Endometrial microvascular endothelial cells (primary cell): ENCODE measurements around the gene MRPS24. TPM values are rescaled to one million over a fixed set of nuclear protein-coding genes. Genes with fewer than 3 reads are reported as not detected.
"Not testable (repeated sequence)": the region's sequence is repeated elsewhere in the genome, so short reads cannot be mapped to it uniquely, and the experiment has no call there.

Experiments
- in situ Hi-C: cut with HindIII; loops from 2 replicates; pipeline ENCODE4 v1.10.0; 2017; ENCODE audit warnings: low sequenced_read_pairs, low pct_unique_long_range_greater_than_20kb; ENCODE audit errors: inconsistent ontology term
- total RNA-seq: library from RNA; depleted of rRNA; stranded (reverse); fragments of >200 nt; gene quantifications from one replicate; pipeline ENCODE4 v1.2.3, GENCODE V29; 2015; ENCODE audit errors: inconsistent ontology term

Gene MRPS24
- total RNA-seq, result 155 TPM

GRCh38 chr7:43869006-43869866 is at the start of gene MRPS24:
Gene MRPS24, minus strand, starts transcription at chr7:43869517. Its CDS starts 22 bp downstream, at chr7:43869495.
- in situ Hi-C loops, result no loop called here

- in situ Hi-C loops, result no loop called here
Observed at GRCh38 chr7:43915907-43916306, 46.6 kb upstream of the MRPS24 start.

- in situ Hi-C loops, result no loop called here
Observed at GRCh38 chr7:43914795-43915194, 45.5 kb upstream of the MRPS24 start.

- in situ Hi-C loops, result no loop called here
Observed at GRCh38 chr7:43906331-43907010, 37.2 kb upstream of the MRPS24 start, which contains the start of gene URGCP. Gene URGCP, minus strand, starts transcription at chr7:43906596. Its CDS starts 21 bp downstream, at chr7:43906575.

GRCh38 chr7:43905956-43906330 is 36.6 kb upstream of the MRPS24 start:
- in situ Hi-C loops, result no loop called here

- in situ Hi-C loops, result no loop called here
Observed at GRCh38 chr7:43905209-43905946, 36.1 kb upstream of the MRPS24 start.

- in situ Hi-C loops, result no loop called here
Observed at GRCh38 chr7:43904533-43905208, 35.4 kb upstream of the MRPS24 start.

GRCh38 chr7:43902542-43903054 is 33.3 kb upstream of the MRPS24 start:
- in situ Hi-C loops, result no loop called here

GRCh38 chr7:43898571-43898970 is 29.3 kb upstream of the MRPS24 start:
- in situ Hi-C loops, result not testable (repeated sequence)

- in situ Hi-C loops, result no loop called here
Observed at GRCh38 chr7:43895847-43896415, 26.6 kb upstream of the MRPS24 start.

GRCh38 chr7:43891069-43891955 is 22.0 kb upstream of the MRPS24 start:
- in situ Hi-C loops, result no loop called here

- in situ Hi-C loops, result no loop called here
Observed at GRCh38 chr7:43890468-43890867, 21.2 kb upstream of the MRPS24 start.

- in situ Hi-C loops, result no loop called here
Observed at GRCh38 chr7:43888993-43889945, 20.0 kb upstream of the MRPS24 start.

GRCh38 chr7:43884617-43885016 is 15.3 kb upstream of the MRPS24 start:
- in situ Hi-C loops, result no loop called here

GRCh38 chr7:43884209-43884608 is 14.9 kb upstream of the MRPS24 start:
- in situ Hi-C loops, result no loop called here

- in situ Hi-C loops, result no loop called here
Observed at GRCh38 chr7:43880596-43880995, 11.3 kb upstream of the MRPS24 start.
